ENCODE measurements around the gene SMYD2. TPM values are rescaled to one million over a fixed set of nuclear protein-coding genes. Genes with fewer than 3 reads are reported as not detected.

The SMYD2 gene
- total and polyA plus RNA-seq, 2 donors (not counting 3 experiments of a cell fraction or from before 2014, with no cell fraction given), result 8.0 to 20.9 TPM

DNA sequence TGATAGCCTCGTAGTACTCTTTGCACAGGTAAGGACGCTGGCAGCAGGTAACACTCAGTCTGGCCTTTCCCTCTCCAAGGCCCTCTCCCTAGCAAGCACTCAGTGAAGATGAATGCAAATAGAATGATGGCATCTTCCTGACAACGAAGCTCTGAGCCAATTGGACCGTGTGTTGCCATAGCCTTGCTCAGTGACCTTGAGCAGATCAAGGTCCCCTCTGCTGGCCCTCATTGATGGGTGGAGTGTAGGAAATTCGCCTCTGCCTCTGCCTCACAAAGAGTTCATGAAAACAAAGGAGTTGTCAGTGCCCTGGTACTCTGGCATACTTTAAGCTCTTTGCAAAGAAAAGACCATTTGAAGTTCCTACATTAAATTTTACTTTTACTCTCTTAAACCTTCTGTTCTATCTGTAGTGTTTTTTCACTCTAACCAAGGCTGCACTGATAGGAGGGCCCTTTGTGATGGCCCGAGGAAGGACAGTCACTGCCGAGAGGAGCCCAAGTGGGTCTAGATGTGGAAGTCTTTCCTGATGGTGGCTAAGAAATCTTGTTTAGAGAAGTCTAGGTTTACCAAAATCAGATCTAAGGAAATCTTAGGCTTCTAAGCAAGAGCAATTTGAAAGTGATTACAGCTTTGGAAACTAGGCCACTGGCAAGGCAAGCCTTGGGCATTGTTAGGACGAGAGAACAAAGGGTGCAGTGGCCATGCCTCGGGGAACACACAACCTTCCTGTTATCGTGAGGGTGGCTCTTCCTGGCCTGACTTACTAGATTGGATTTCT, 38.2 kb downstream of the SMYD2 start:
- no peak overlapping the region for H3K27ac ChIP-seq (ENCODE audit: insufficient read depth, low read depth, low read length)
- H3K79me2 ChIP-seq (ENCODE audit: control insufficient read depth, insufficient read depth, low read length), result no peaks in the 10 kb centered on the region
- POLR2A ChIA-PET, result no interaction called here
- H3K4me2 ChIP-seq (ENCODE audit: insufficient read depth, low read length), result no peak overlapping the region
- no peak overlapping the region for H3K4me3 ChIP-seq (replicated peaks in 1 of 3; ENCODE audit: insufficient read depth in 1 of 3, low read depth in 1 of 3, low read length in 3 of 3)
- no peaks in the 10 kb centered on the region for H3K9me1 ChIP-seq (replicated peaks; ENCODE audit: control insufficient read depth, extremely low read depth, insufficient read depth, low read length)
- CTCF ChIA-PET, result interaction anchor here (0.7 to 10.2 kb wide), 5 partner anchors 11 to 267 kb away, joined by 3 to 85 read pairs (median 3); no protein-coding TSS in a partner anchor
- dilution Hi-C loops (cut with MboI; ENCODE audit: extremely low pct_ligation_motif_present, low sequenced_read_pairs) (no loop called here), intact Hi-C loops (cut with micrococcal nuclease) (no loop called here)
- H3K9me3 ChIP-seq (replicated peaks; ENCODE audit: control insufficient read depth, insufficient read depth, low read length), result no peaks in the 10 kb centered on the region
- no peaks in the 10 kb centered on the region for H3K27me3 ChIP-seq (ENCODE audit: control insufficient read depth in 2 of 2, insufficient read depth in 2 of 2, low read length in 2 of 2)
- no TSS peak for BruUV-seq (replicated peaks)
- FAIRE-seq, result no peak
- no peak overlapping the region for H3K9ac ChIP-seq (replicated peaks; ENCODE audit: extremely low read depth, insufficient read depth, low read length)
- H2AFZ ChIP-seq (ENCODE audit: low read depth, low read length), result no peak overlapping the region
- no peak for TF ChIP-seq POLR2AphosphoS5 (IDR thresholded peaks at IDR 0.05; ENCODE audit: insufficient read depth, low read depth, low read length)
- no peak for TF ChIP-seq JUN (IDR thresholded peaks at IDR 0.05; ENCODE audit: borderline replicate concordance, insufficient read depth, insufficient read length, low read depth)
- TF ChIP-seq, protein P1, sequence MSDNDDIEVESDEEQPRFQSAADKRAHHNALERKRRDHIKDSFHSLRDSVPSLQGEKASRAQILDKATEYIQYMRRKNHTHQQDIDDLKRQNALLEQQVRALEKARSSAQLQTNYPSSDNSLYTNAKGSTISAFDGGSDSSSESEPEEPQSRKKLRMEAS (IDR thresholded peaks at IDR 0.05; ENCODE audit: insufficient read depth, insufficient read length), result no peak
- no peak for TF ChIP-seq POLR2A (IDR thresholded peaks at IDR 0.05; ENCODE audit: low read depth, low read length)
- TF ChIP-seq MYC (IDR thresholded peaks at IDR 0.05; ENCODE audit: low read depth, low read length), result no peak
- no peak for TF ChIP-seq GATA2 (IDR thresholded peaks at IDR 0.05; ENCODE audit: insufficient read depth, insufficient read length, low read depth, low read length)
- TF ChIP-seq FOS (IDR thresholded peaks at IDR 0.05; ENCODE audit: borderline replicate concordance, insufficient read depth, low read length), result no peak
- no peak for TF ChIP-seq EZH2 (IDR thresholded peaks at IDR 0.05; ENCODE audit: borderline replicate concordance, low read depth, low read length, severe bottlenecking)
- TF ChIP-seq, protein P2, sequence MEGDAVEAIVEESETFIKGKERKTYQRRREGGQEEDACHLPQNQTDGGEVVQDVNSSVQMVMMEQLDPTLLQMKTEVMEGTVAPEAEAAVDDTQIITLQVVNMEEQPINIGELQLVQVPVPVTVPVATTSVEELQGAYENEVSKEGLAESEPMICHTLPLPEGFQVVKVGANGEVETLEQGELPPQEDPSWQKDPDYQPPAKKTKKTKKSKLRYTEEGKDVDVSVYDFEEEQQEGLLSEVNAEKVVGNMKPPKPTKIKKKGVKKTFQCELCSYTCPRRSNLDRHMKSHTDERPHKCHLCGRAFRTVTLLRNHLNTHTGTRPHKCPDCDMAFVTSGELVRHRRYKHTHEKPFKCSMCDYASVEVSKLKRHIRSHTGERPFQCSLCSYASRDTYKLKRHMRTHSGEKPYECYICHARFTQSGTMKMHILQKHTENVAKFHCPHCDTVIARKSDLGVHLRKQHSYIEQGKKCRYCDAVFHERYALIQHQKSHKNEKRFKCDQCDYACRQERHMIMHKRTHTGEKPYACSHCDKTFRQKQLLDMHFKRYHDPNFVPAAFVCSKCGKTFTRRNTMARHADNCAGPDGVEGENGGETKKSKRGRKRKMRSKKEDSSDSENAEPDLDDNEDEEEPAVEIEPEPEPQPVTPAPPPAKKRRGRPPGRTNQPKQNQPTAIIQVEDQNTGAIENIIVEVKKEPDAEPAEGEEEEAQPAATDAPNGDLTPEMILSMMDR (IDR thresholded peaks at IDR 0.05; ENCODE audit: extremely low read depth in 1 of 2, insufficient read depth in 1 of 2, low read depth in 1 of 2, low read length in 2 of 2), result no peak
- DNase-seq (ENCODE audit: low read depth, low spot score), result no peak
- H3K4me1 ChIP-seq (ENCODE audit: control insufficient read depth, extremely low read depth, insufficient read depth, low read length), result no peaks in the 10 kb centered on the region
- no peaks in the 10 kb centered on the region for H3K36me3 ChIP-seq (ENCODE audit: control insufficient read depth in 2 of 2, extremely low read depth in 1 of 2, insufficient read depth in 2 of 2, low read length in 2 of 2)
- no peaks in the 10 kb centered on the region for H4K20me1 ChIP-seq (replicated peaks; ENCODE audit: control insufficient read depth, extremely low read depth, insufficient read depth, low read length)
